IMR-90 (cell line): ENCODE measurements around the gene SLC45A2. TPM values are rescaled to one million over a fixed set of nuclear protein-coding genes. Genes with fewer than 3 reads are reported as not detected.

ENCODE experiments used
- ATAC-seq: fragments of 200-7000 bp; cut with Tn5 transposase; 2 replicates; pipeline ENCODE4 v1.9.1; 2020; ENCODE audit warnings: low read depth, mild to moderate bottlenecking, moderate library complexity
- BruUV-seq: library from RNA; stranded (reverse); fragments of 400-500 nt; replicated peaks from 2 replicates; lab custom pipeline; 2021; lab: Mats Ljungman, UMichigan
- CTCF ChIA-PET: fragments of 300-600 bp; formaldehyde crosslinking; extraction: SDS; loops from one replicate; lab custom pipeline; 2021; ENCODE audit warnings: antibody characterized with exemption; lab: Yijun Ruan, JAX
- POLR2A ChIA-PET: fragments of 300-600 bp; sonication (Branson Sonifier 250); formaldehyde crosslinking; loops from one replicate; lab custom pipeline; 2022; ENCODE audit warnings: antibody characterized with exemption; ENCODE audit not compliant: unreplicated experiment; lab: Charles Lee
- DNase-seq: peaks from one replicate; pipeline ENCODE4 v3.0.0; 2013
- H2AFZ ChIP-seq: replicated peaks from 2 replicates; pipeline ENCODE3; 2013; ENCODE audit warnings: low read length, mild to moderate bottlenecking; ENCODE audit not compliant: poor library complexity
- H2AK5ac ChIP-seq: 2 replicates; pipeline ENCODE4 v1.6.1; 2013; ENCODE audit warnings: low read depth, low read length, inconsistent platforms
- H2AK9ac ChIP-seq: replicated peaks from 2 replicates; pipeline ENCODE3; 2013; ENCODE audit warnings: mild to moderate bottlenecking, low read depth, low read length, moderate library complexity; ENCODE audit not compliant: poor library complexity
- H2BK120ac ChIP-seq: 2 replicates; pipeline ENCODE4 v1.6.1; 2013; ENCODE audit warnings: low read depth, low read length, inconsistent platforms
- H2BK15ac ChIP-seq: 3 replicates; pipeline ENCODE4 v1.6.1; 2013; ENCODE audit warnings: low read depth, low read length, inconsistent platforms
- H2BK20ac ChIP-seq: 2 replicates; pipeline ENCODE4 v1.6.1; 2013; ENCODE audit warnings: low read depth, mild to moderate bottlenecking, inconsistent platforms, low read length, moderate library complexity
- H2BK5ac ChIP-seq: 2 replicates; pipeline ENCODE4 v1.6.1; 2013; ENCODE audit warnings: mild to moderate bottlenecking, low read depth, low read length, inconsistent platforms; ENCODE audit not compliant: poor library complexity, severe bottlenecking
- H3K14ac ChIP-seq: replicated peaks from 2 replicates; pipeline ENCODE4 v1.6.1; 2013; ENCODE audit warnings: low read depth, low read length, inconsistent platforms
- H3K18ac ChIP-seq: 2 replicates; pipeline ENCODE4 v1.6.1; 2013; ENCODE audit warnings: low read depth, low read length, control low read depth
- H3K23ac ChIP-seq: 2 replicates; pipeline ENCODE4 v1.6.1; 2013; ENCODE audit warnings: low read depth, low read length, inconsistent platforms
- H3K27ac ChIP-seq: 2 replicates; pipeline ENCODE4 v1.5.1; 2013; ENCODE audit warnings: mild to moderate bottlenecking, control low read depth, low read length; ENCODE audit not compliant: insufficient read depth
- H3K27me3 ChIP-seq: 2 replicates; pipeline ENCODE4 v1.6.1; 2013; ENCODE audit warnings: low read length; ENCODE audit not compliant: control insufficient read depth, insufficient read depth
- H3K36me3 ChIP-seq: 2 replicates; pipeline ENCODE4 v1.6.1; 2013; ENCODE audit warnings: low read length, mixed read lengths; ENCODE audit not compliant: control insufficient read depth, insufficient read depth
- H3K4ac ChIP-seq: 2 replicates; pipeline ENCODE4 v1.6.1; 2013; ENCODE audit warnings: low read depth, low read length, inconsistent platforms
- H3K4me1 ChIP-seq: 2 replicates; pipeline ENCODE4 v1.6.1; 2013; ENCODE audit warnings: low read length, mixed read lengths; ENCODE audit not compliant: control insufficient read depth, insufficient read depth
- H3K4me2 ChIP-seq: 2 replicates; pipeline ENCODE4 v1.6.1; 2013; ENCODE audit warnings: low read depth, mild to moderate bottlenecking, control low read depth, low read length, moderate library complexity
- H3K4me3 ChIP-seq: 2 replicates; pipeline ENCODE4 v1.5.1; 2013; ENCODE audit warnings: low read depth, mild to moderate bottlenecking, control low read depth, low read length, moderate library complexity; ENCODE audit not compliant: insufficient read depth
- H3K56ac ChIP-seq: 2 replicates; pipeline ENCODE4 v1.6.1; 2013; ENCODE audit warnings: low read length, inconsistent platforms; ENCODE audit not compliant: insufficient read depth; ENCODE audit errors: extremely low read depth
- H3K79me1 ChIP-seq, 2 experiments: 2 replicates each; pipeline ENCODE4 v1.6.1; 2013; ENCODE audit warnings: low read length in 2 of 2, inconsistent platforms in 1 of 2, low read depth in 1 of 2
- H3K9ac ChIP-seq: 2 replicates; pipeline ENCODE4 v1.6.1; 2013; ENCODE audit warnings: low read depth, low read length, control low read depth
- H3K9me1 ChIP-seq: 2 replicates; pipeline ENCODE4 v1.6.1; 2013; ENCODE audit warnings: low read length, inconsistent platforms; ENCODE audit not compliant: insufficient read depth
- H3K9me3 ChIP-seq: 2 replicates; pipeline ENCODE4 v1.6.1; 2013; ENCODE audit warnings: low read length; ENCODE audit not compliant: control insufficient read depth, insufficient read depth
- H4K20me1 ChIP-seq: 2 replicates; pipeline ENCODE4 v1.6.1; 2013; ENCODE audit warnings: low read length, inconsistent platforms; ENCODE audit not compliant: insufficient read depth
- H4K5ac ChIP-seq: 2 replicates; pipeline ENCODE4 v1.6.1; 2013; ENCODE audit warnings: mild to moderate bottlenecking, low read depth, low read length, control low read depth
- H4K8ac ChIP-seq, 2 experiments: 2 replicates each; pipeline ENCODE4 v1.6.1; 2013; ENCODE audit warnings: low read depth in 2 of 2, low read length in 2 of 2, control low read depth in 1 of 2, inconsistent platforms in 1 of 2
- H4K91ac ChIP-seq: 2 replicates; pipeline ENCODE4 v1.6.1; 2013; ENCODE audit warnings: low read depth, low read length, inconsistent platforms; ENCODE audit not compliant: insufficient read depth
- CHD1 ChIP-seq: IDR thresholded peaks from 2 replicates; pipeline ENCODE4 v1.6.1; 2012; ENCODE audit warnings: low read depth, low read length, improper control_type of control experiment
- CTCF ChIP-seq: conservative IDR thresholded peaks from 2 replicates; pipeline ENCODE4 v1.5.1; 2012; ENCODE audit warnings: mild to moderate bottlenecking, low read depth, low read length, improper control_type of control experiment
- ELK1 ChIP-seq: fragments of 150-350 bp; IDR thresholded peaks from 2 replicates; pipeline ENCODE4 v1.6.1; 2016; ENCODE audit warnings: low read depth, mild to moderate bottlenecking, low read length, moderate library complexity, borderline replicate concordance
- FOS ChIP-seq: fragments of 150-350 bp; IDR thresholded peaks from 2 replicates; pipeline ENCODE4 v1.6.1; 2016; ENCODE audit warnings: low read depth, low read length
- MAFK ChIP-seq: IDR thresholded peaks from 2 replicates; pipeline ENCODE4 v1.6.1; 2012; ENCODE audit warnings: low read depth, low read length, improper control_type of control experiment
- MAZ ChIP-seq: IDR thresholded peaks from 2 replicates; pipeline ENCODE4 v1.6.1; 2012; ENCODE audit warnings: low read depth, mild to moderate bottlenecking, low read length, improper control_type of control experiment, moderate library complexity, borderline replicate concordance
- MXI1 ChIP-seq: IDR thresholded peaks from 2 replicates; pipeline ENCODE4 v1.6.1; 2012; ENCODE audit warnings: low read depth, mild to moderate bottlenecking, low read length, moderate library complexity, borderline replicate concordance
- NFE2L2 ChIP-seq: fragments of 150-350 bp; IDR thresholded peaks from 2 replicates; pipeline ENCODE4 v1.6.1; 2016; ENCODE audit warnings: low read depth, mild to moderate bottlenecking, low read length
- POLR2A ChIP-seq: IDR thresholded peaks from 2 replicates; pipeline ENCODE4 v1.6.1; 2012; ENCODE audit warnings: mild to moderate bottlenecking, low read depth, low read length
- RAD21 ChIP-seq: IDR thresholded peaks from 2 replicates; pipeline ENCODE4 v1.6.1; 2012; ENCODE audit warnings: low read length, improper control_type of control experiment
- RCOR1 ChIP-seq: IDR thresholded peaks from 2 replicates; pipeline ENCODE4 v1.6.1; 2012; ENCODE audit warnings: mild to moderate bottlenecking, low read length, improper control_type of control experiment; ENCODE audit not compliant: insufficient replicate concordance
- USF2 ChIP-seq: fragments of 150-350 bp; IDR thresholded peaks from 2 replicates; pipeline ENCODE4 v1.6.1; 2017; ENCODE audit warnings: mild to moderate bottlenecking, antibody characterized with exemption, low read length, low read depth
- WGBS, 2 experiments: methylation state at CpG; one replicate each; pipeline versions ENCODE4 v1.1.5 to v1.1.7; 2013; ENCODE audit warnings: missing lambda C conversion rate in 2 of 2; ENCODE audit not compliant: insufficient read length in 1 of 2; ENCODE audit errors: extremely low coverage in 2 of 2; 5-methylcytosine and 5-hydroxymethylcytosine counted together
- dilution Hi-C: fragments of 300-500 bp; cut with HindIII; formaldehyde crosslinking; loops from one replicate; pipeline ENCODE4 v1.14.3; 2018; ENCODE audit warnings: low sequenced_read_pairs; ENCODE audit not compliant: unreplicated experiment
- in situ Hi-C: fragments of 300-500 bp; cut with MboI; formaldehyde crosslinking; loops from 3 replicates; pipeline ENCODE4 v1.14.3; 2019; ENCODE audit warnings: low sequenced_read_pairs, inconsistent platforms, mixed read lengths
- intact Hi-C: fragments of 100-400 bp; cut with micrococcal nuclease; formaldehyde crosslinking; loops from 2 replicates; pipeline ENCODE4 v1.10.0; 2022
- polyA plus RNA-seq, 3 experiments: library from polyadenylated mRNA; depleted of rRNA; stranded (reverse); fragments of >200 nt; gene quantifications; 2 replicates each; pipeline ENCODE4 v1.2.3, GENCODE V29; 2012; ENCODE audit warnings: low replicate concordance in 1 of 3
- total RNA-seq: library from RNA; depleted of rRNA; stranded (reverse); fragments of >200 nt; gene quantifications from 2 replicates; pipeline ENCODE4 v1.2.3, GENCODE V29; 2012

SLC45A2 gene
- total and polyA plus RNA-seq, 2 of the 4 experiments (the other 2 are of a cell fraction), result 0.07 TPM; not detected in 1

- POLR2A ChIA-PET, result interaction anchor here (0.6 kb wide), 1 partner anchor 29 kb away, joined by 3 read pairs; no protein-coding TSS in a partner anchor
Observed at GRCh38 chr5:33976307-33976706, 8.2 kb downstream of the SLC45A2 start.

More at GRCh38 chr5:33976307-33976706, 8.2 kb downstream of the SLC45A2 start:
- WGBS, 2 experiments, result no CpG with 5 or more reads among the region's 1 CpG
- Histone ChIP-seq H4K91ac (no peak overlapping the region), H3K27ac (no peak overlapping the region), H3K9ac (no peak overlapping the region), H2BK20ac (no peak overlapping the region), H4K5ac (no peak overlapping the region), H2AFZ (no peak overlapping the region), H3K14ac (no peak overlapping the region), H3K4me1 (peaks cover 3% of the 10 kb centered on the region; the same call in 1 of the 2 replicates), H3K36me3 (no peaks in the 10 kb centered on the region), H3K18ac (no peak overlapping the region), H3K27me3 (peaks cover 14% of the 10 kb centered on the region), H3K4me3 (no peak overlapping the region), H2BK15ac (no peak overlapping the region), H4K20me1 (no peaks in the 10 kb centered on the region), H3K23ac (no peak overlapping the region), H3K9me3 (no peaks in the 10 kb centered on the region), H3K56ac (no peak overlapping the region), H3K4ac (no peak overlapping the region), H2AK9ac (no peak overlapping the region), H3K79me1 (no peaks in the 10 kb centered on the region), H2BK120ac (no peak overlapping the region), H2AK5ac (no peak overlapping the region), H2BK5ac (no peak overlapping the region), H4K8ac (no peak overlapping the region), H3K9me1 (no peaks in the 10 kb centered on the region), H3K4me2 (no peak overlapping the region)
- intact Hi-C loops, result no loop called here
- DNase-seq, result no peak
- no peak for ATAC-seq
- CTCF ChIA-PET, result interaction anchor here (0.6 kb wide), 1 partner anchor 8 kb away, joined by 3 read pairs; no protein-coding TSS in a partner anchor
- no TSS peak for BruUV-seq
- in situ Hi-C loops, result loop anchor here (25.0 kb wide), 1 partner anchor 911 kb away; no protein-coding TSS in a partner anchor
- TF ChIP-seq MAZ (no peak), POLR2A (no peak), CHD1 (no peak), FOS (no peak), RAD21 (no peak), CTCF (no peak), ELK1 (no peak), NFE2L2 (no peak), MAFK (no peak), RCOR1 (no peak), USF2 (no peak), MXI1 (no peak)
- dilution Hi-C loops, result no loop called here
